Measurements from ENCODE around the gene ZAR1. TPM values are rescaled to one million over a fixed set of nuclear protein-coding genes. Genes with fewer than 3 reads are reported as not detected.
A peak's percentile ranks its signal among the peaks of the same experiment; 100 is the strongest.

ZAR1 gene
- total RNA-seq, 1 experiment from 2014 or later, result not detected

- Histone ChIP-seq H3K4me3 (ENCODE audit: low read depth, low read length, poor library complexity, severe bottlenecking) (no peak overlapping the region), H3K4me1 (ENCODE audit: insufficient read depth, low read length, poor library complexity, severe bottlenecking) (no peaks in the 10 kb centered on the region), H3K27me3 (replicated peaks; ENCODE audit: insufficient read depth, low read depth, low read length, poor library complexity) (no peaks in the 10 kb centered on the region), H3K9me3 (ENCODE audit: low read depth, low read length, poor library complexity, severe bottlenecking) (no peaks in the 10 kb centered on the region), H3K27ac (ENCODE audit: low read depth, low read length, poor library complexity, severe bottlenecking) (no peak overlapping the region), H3K36me3 (ENCODE audit: insufficient read depth, low read length, poor library complexity, severe bottlenecking) (peaks cover 56% of the 10 kb centered on the region)
- intact Hi-C loops (cut with micrococcal nuclease; ENCODE audit: unreplicated experiment), result no loop called here
- POLR2A ChIA-PET (ENCODE audit: low non-redundant PET), result no interaction called here
- no TSS peak for BruUV-seq (replicated peaks)
- DNase-seq (ENCODE audit: low spot score), result no peak
- no peak for TF ChIP-seq CTCF (conservative IDR thresholded peaks at IDR 0.05; ENCODE audit: low read depth, low read length)
- TF ChIP-seq EZH2 (IDR thresholded peaks at IDR 0.05; ENCODE audit: borderline replicate concordance, low read depth, low read length, poor library complexity, severe bottlenecking), result no peak
- CTCF ChIA-PET, result no interaction called here
Observed at GRCh38 chr4:48526406-48526805, 36.4 kb downstream of the ZAR1 start.

DNA sequence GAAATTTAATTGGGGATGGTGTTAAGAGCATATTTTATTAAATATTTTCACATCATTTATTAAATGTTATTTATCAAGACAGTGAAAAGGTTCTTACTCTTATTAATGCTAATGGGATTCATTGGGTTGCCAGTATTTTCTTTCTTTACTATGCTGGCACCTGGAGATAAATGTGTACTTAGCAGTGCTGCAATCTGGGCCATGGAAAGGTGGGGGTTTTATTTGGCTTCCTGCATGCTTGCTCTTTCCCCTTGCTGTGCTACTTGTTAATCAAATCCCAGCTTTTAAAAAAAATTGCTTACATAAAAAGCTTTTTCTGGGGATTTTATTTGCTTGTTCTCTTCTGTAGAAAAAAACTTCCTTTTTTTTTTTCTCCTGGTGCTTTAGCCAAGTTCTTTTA lies 48.3 kb downstream of the ZAR1 start:
- BruUV-seq (replicated peaks), result no TSS peak
- intact Hi-C loops (cut with micrococcal nuclease; ENCODE audit: unreplicated experiment), result no loop called here
- no peaks in the 10 kb centered on the region for H3K9me3 ChIP-seq (ENCODE audit: low read depth, low read length, poor library complexity, severe bottlenecking)
- peak; percentile 11 for DNase-seq (ENCODE audit: low spot score)
- TF ChIP-seq CTCF (conservative IDR thresholded peaks at IDR 0.05; ENCODE audit: low read depth, low read length) (no peak), EZH2 (IDR thresholded peaks at IDR 0.05; ENCODE audit: borderline replicate concordance, low read depth, low read length, poor library complexity, severe bottlenecking) (no peak)
- POLR2A ChIA-PET (ENCODE audit: low non-redundant PET), result no interaction called here
- no peak overlapping the region for H3K4me3 ChIP-seq (ENCODE audit: low read depth, low read length, poor library complexity, severe bottlenecking)
- no peaks in the 10 kb centered on the region for H3K27me3 ChIP-seq (replicated peaks; ENCODE audit: insufficient read depth, low read depth, low read length, poor library complexity)
- CTCF ChIA-PET, result no interaction called here
- peaks cover 27% of the 10 kb centered on the region for H3K4me1 ChIP-seq (ENCODE audit: insufficient read depth, low read length, poor library complexity, severe bottlenecking)
- H3K36me3 ChIP-seq (ENCODE audit: insufficient read depth, low read length, poor library complexity, severe bottlenecking), result peaks cover 24% of the 10 kb centered on the region
- H3K27ac ChIP-seq (ENCODE audit: low read depth, low read length, poor library complexity, severe bottlenecking), result no peak overlapping the region

- Histone ChIP-seq H3K27me3 (replicated peaks; ENCODE audit: insufficient read depth, low read depth, low read length, poor library complexity) (no peaks in the 10 kb centered on the region), H3K4me1 (ENCODE audit: insufficient read depth, low read length, poor library complexity, severe bottlenecking) (peaks cover 39% of the 10 kb centered on the region), H3K4me3 (ENCODE audit: low read depth, low read length, poor library complexity, severe bottlenecking) (no peak overlapping the region), H3K27ac (ENCODE audit: low read depth, low read length, poor library complexity, severe bottlenecking) (no peak overlapping the region), H3K36me3 (ENCODE audit: insufficient read depth, low read length, poor library complexity, severe bottlenecking) (peaks cover 25% of the 10 kb centered on the region), H3K9me3 (ENCODE audit: low read depth, low read length, poor library complexity, severe bottlenecking) (no peaks in the 10 kb centered on the region)
- CTCF ChIA-PET, result no interaction called here
- no peak for DNase-seq (ENCODE audit: low spot score)
- intact Hi-C loops (cut with micrococcal nuclease; ENCODE audit: unreplicated experiment), result no loop called here
- POLR2A ChIA-PET (ENCODE audit: low non-redundant PET), result no interaction called here
- no peak for TF ChIP-seq EZH2 (IDR thresholded peaks at IDR 0.05; ENCODE audit: borderline replicate concordance, low read depth, low read length, poor library complexity, severe bottlenecking)
- no peak for TF ChIP-seq CTCF (conservative IDR thresholded peaks at IDR 0.05; ENCODE audit: low read depth, low read length)
- BruUV-seq (replicated peaks), result no TSS peak
Observed at GRCh38 chr4:48539597-48539996, 49.5 kb downstream of the ZAR1 start.
